ENCODE results near the gene COPG1. TPM values are rescaled to one million over a fixed set of nuclear protein-coding genes. Genes with fewer than 3 reads are reported as not detected.

Gene COPG1
- total and polyA plus RNA-seq, 9 of the 15 experiments (the other 6 are each of a cell fraction or from before 2014, with no cell fraction given), result 40.3 to 105 (median 62.4) TPM

DNA sequence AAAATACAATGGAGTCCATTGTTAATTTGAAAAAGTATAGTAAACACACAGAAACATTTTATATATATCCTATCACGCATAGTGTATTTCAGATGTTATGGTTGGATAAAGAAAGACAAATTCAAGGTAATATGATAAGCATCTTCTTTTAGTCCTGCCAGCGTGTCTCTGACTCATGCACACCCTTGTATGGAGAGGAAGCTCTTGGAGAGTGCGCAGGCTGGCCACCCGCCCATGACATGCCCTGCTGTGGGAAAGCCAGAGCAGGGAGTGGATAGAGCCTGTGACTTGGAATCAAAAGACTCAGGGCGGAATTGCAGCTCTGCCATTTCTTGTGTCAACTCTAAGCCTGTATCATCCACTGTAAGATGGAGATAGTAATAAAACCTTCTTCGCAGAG, 23.0 kb upstream of the COPG1 start (continued):
- TF ChIP-seq, protein P1, sequence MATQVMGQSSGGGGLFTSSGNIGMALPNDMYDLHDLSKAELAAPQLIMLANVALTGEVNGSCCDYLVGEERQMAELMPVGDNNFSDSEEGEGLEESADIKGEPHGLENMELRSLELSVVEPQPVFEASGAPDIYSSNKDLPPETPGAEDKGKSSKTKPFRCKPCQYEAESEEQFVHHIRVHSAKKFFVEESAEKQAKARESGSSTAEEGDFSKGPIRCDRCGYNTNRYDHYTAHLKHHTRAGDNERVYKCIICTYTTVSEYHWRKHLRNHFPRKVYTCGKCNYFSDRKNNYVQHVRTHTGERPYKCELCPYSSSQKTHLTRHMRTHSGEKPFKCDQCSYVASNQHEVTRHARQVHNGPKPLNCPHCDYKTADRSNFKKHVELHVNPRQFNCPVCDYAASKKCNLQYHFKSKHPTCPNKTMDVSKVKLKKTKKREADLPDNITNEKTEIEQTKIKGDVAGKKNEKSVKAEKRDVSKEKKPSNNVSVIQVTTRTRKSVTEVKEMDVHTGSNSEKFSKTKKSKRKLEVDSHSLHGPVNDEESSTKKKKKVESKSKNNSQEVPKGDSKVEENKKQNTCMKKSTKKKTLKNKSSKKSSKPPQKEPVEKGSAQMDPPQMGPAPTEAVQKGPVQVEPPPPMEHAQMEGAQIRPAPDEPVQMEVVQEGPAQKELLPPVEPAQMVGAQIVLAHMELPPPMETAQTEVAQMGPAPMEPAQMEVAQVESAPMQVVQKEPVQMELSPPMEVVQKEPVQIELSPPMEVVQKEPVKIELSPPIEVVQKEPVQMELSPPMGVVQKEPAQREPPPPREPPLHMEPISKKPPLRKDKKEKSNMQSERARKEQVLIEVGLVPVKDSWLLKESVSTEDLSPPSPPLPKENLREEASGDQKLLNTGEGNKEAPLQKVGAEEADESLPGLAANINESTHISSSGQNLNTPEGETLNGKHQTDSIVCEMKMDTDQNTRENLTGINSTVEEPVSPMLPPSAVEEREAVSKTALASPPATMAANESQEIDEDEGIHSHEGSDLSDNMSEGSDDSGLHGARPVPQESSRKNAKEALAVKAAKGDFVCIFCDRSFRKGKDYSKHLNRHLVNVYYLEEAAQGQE (IDR thresholded peaks at IDR 0.05; ENCODE audit: borderline replicate concordance), result peak; percentile 6; the same call in 1 of the 2 replicates
- TF ChIP-seq, protein P1 (CRISPR knock-in tag; IDR thresholded peaks at IDR 0.05; ENCODE audit: low read depth), result no peak
- TF ChIP-seq ZNF121 (CRISPR knock-in tag; conservative IDR thresholded peaks at IDR 0.05) (no peak), HIVEP1 (CRISPR knock-in tag; IDR thresholded peaks at IDR 0.05) (no peak), KHSRP (IDR thresholded peaks at IDR 0.05) (no peak), ATF3 (IDR thresholded peaks at IDR 0.05) (peak; percentile 81), ATF3 (CRISPR knock-in tag; conservative IDR thresholded peaks at IDR 0.05) (no peak), ETV1 (tag; conservative IDR thresholded peaks at IDR 0.05; ENCODE audit: low read depth) (peak; percentile 19; the same call in 1 of the 2 replicates), ZSCAN32 (CRISPR knock-in tag; IDR thresholded peaks at IDR 0.05) (no peak), JUND (IDR thresholded peaks at IDR 0.05; ENCODE audit: borderline replicate concordance, low read depth, low read length) (peak; percentile 87), JUND (tag; IDR thresholded peaks at IDR 0.05; ENCODE audit: borderline replicate concordance, low read depth, low read length) (peak; percentile 79; the same call in 1 of the 3 replicates), NEUROD1 (IDR thresholded peaks at IDR 0.05; ENCODE audit: borderline replicate concordance, low read depth, low read length, partially characterized antibody) (peak; percentile 21), RBM14 (IDR thresholded peaks at IDR 0.05; ENCODE audit: borderline replicate concordance, insufficient read depth, low read depth, low read length) (no peak), STAT5B (CRISPR knock-in tag; IDR thresholded peaks at IDR 0.05) (no peak), SMARCB1 (IDR thresholded peaks at IDR 0.05; ENCODE audit: insufficient read length, low read depth) (no peak)
- TF ChIP-seq, protein P2, sequence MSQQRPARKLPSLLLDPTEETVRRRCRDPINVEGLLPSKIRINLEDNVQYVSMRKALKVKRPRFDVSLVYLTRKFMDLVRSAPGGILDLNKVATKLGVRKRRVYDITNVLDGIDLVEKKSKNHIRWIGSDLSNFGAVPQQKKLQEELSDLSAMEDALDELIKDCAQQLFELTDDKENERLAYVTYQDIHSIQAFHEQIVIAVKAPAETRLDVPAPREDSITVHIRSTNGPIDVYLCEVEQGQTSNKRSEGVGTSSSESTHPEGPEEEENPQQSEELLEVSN (IDR thresholded peaks at IDR 0.05; ENCODE audit: borderline replicate concordance in 1 of 2, extremely low read depth in 1 of 2, insufficient read depth in 1 of 2, insufficient read length in 1 of 2, low read depth in 1 of 2, low read length in 1 of 2, poor library complexity in 1 of 2, severe bottlenecking in 1 of 2), result peak in 1 of 2 experiments; percentile 16

Data from K562 (cell line).